GM18867 (cell line): ENCODE data around the gene NEK3.
"Not testable (repeated sequence)": the region's sequence is repeated elsewhere in the genome, so short reads cannot be mapped to it uniquely, and the experiment has no call there.

Source experiments
- ATAC-seq: cut with Tn5 transposase; IDR thresholded peaks from one replicate; pipeline ENCODE4 v1.9.1; 2021; ENCODE audit warnings: mild to moderate bottlenecking, moderate library complexity; ENCODE audit not compliant: unreplicated experiment

NEK3 gene

GRCh38 chr13:52170828-52171391, 11.5 kb upstream of the NEK3 start:
- ATAC-seq = not testable (repeated sequence)

DNA sequence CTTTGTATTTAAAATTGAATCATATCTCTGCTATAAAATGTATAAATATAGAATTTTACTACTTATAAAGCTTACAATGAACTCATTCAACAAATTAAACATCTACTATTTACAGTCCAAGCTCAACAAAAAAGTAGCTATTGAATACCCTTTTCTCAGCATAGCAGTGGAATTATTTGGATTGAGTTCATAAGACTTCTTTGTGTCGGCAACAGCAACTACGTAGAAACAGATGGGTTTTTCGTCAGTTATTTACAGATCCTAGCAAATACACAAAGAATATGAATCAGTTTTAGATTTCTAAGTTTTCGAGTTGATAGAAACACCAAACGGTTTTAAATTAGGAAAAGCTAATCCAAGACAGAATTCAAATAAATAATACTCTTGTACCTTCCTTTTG, 10.4 kb upstream of the NEK3 start:
- no peak for ATAC-seq

GRCh38 chr13:52165411-52165810, 6.0 kb upstream of the NEK3 start:
- ATAC-seq = no peak

- no peak for ATAC-seq
Measured at GRCh38 chr13:52164989-52165388, 5.6 kb upstream of the NEK3 start.

DNA sequence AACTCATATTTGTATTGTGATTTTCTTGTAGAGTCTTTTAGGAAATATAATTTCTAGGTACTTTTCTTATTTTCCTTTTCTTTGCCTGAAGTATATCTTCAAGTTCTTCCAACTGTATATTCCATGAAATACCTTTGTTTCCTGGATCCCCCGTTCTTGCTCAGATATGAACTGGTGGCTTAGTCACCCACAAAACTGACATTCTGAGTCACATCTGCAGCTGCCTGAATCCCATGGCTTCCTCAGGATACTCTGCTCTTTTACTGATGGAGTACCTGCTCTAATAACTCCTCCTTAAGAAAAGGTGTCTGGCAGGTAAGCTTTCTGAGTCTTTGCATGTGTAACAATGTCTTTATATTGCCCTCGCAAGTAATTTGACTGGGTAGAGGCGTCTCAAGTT, 4.5 kb upstream of the NEK3 start:
- ATAC-seq = not testable (repeated sequence)

- no peak for ATAC-seq
Measured at GRCh38 chr13:52162279-52163101, 3.1 kb upstream of the NEK3 start.

DNA sequence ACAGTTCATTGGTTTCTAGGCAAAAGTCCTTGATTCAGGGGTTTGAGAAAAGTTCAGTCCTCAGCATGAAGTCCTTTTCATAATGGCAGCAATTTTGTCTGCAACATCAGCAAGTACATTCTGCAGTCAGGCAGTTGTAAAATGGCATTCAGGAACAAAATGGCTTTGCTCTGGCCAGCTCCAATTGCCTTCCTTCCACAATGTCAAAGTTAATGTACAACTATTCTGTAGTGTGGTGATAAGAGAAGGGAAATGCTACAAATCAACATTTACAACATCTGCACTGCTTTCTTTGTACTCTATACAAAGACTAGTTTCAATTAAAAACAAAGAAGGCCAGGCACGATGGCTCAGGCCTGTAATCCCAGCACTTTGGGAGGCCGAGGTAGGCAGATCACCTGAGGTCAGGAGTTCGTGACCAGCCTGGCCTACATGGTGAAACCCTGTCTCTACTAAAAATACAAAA, 1.8 kb upstream of the NEK3 start:
- ATAC-seq = no peak

- no peak for ATAC-seq
Measured at GRCh38 chr13:52160506-52160905, 1.1 kb upstream of the NEK3 start.

DNA sequence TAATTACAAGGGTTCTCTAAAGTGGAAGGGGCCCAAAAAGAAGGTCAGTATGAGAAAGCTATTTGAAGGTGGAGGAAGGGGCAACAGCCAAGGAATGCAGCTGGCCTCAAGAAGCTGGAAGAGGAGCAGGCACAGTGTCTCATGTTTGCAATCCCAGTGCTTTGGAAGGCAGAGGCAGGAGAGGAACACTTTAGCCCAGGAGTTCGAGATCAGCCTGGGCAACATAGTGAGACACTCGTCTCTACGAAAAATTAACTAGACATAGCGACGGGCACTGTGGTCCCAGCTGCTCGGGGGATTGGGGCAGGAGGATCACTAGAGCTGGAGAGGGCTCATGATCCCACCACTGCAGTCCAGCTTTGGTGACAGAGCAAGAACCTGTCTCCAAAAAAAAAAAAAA, 656 bp upstream of the NEK3 start:
- ATAC-seq = no peak

DNA sequence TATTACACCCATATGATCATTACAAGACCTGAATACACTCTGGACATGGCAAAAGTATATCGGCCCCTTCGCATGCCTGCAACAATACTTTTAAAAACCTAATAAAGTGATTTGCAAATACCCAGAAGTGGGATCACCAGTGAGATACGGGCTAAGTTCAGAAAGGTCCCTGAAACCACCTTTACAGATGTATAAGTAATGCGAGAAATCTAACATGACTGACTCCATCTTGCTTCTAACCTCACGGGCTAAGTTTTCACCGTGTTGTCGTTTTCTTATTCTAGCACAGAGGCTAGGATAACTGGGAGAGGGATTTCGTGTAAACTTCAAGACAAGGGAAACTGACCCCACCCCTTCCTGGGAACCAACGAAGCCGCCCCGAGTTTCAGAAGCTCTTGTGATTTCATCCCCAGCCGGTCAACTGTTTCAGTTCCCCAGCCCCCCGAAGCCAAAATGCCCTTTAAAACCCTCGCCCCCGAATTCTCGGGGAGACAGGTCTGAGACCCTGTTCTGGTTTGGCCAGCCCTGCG, 703 bp downstream of the NEK3 start:
- peak; percentile 19 for ATAC-seq

DNA sequence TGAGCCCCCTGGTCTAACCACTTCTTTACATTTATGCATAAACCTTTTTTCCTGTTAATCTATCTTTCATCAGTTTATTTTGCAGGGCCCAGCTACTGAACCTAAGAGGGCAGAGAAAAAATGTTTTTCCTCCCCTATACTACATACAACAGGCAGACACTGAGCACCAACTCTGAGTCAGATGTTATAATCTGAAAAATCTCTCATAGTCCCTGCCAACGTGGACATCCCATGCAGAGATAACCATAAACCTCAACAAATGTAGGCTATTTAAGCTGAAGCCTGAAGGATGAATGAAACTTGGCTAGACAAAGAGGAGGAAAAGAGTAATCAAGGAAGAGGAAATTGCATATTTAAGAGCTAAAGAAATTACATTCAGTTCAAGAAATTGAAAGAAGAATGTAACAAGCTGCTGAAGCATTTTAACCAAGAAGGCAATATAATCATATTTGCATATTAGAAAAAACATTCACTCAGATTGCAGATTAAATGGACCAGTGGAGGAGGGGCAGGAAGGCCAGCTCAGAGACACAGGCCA, 2.6 kb downstream of the NEK3 start:
- ATAC-seq = no peak

DNA sequence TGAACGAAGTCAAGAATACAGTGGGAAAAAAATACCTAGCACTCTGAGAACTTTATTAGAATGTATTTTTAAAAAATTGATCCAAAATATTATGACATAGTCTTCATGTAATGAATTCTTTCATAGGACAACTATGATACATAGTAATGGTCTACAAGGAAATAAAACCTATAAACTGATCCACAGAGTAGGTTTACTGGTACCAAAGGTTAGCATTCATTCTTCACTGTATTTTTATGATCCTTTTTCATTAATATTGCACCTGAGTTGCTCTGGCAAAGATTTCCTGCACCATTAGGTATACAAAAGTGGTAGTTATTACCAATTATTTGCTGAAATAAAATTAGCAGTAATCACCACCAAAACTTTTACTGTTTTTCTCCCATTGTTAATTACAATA, 4.2 kb downstream of the NEK3 start:
- no peak for ATAC-seq

GRCh38 chr13:52147225-52147624, 12.2 kb downstream of the NEK3 start:
- ATAC-seq = no peak

DNA sequence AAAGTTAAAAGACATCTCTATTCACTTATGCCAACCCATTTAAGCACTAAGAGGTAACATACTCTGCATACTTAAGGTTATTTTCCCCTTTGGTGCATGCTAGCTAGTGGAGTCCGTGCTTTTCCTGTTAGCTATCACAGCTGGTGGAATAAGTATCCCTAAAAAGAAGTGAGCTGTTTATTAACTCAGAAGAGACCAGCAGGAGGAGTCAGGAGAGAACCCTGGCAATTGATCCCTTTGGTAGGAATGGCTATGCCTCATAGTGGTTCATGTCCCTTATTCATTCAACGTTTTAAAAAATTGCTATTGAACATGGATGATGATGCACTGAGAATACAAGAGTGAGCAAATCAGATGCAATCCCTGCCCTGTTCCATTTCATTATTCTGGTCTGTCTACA, 18.1 kb downstream of the NEK3 start:
- no peak for ATAC-seq

DNA sequence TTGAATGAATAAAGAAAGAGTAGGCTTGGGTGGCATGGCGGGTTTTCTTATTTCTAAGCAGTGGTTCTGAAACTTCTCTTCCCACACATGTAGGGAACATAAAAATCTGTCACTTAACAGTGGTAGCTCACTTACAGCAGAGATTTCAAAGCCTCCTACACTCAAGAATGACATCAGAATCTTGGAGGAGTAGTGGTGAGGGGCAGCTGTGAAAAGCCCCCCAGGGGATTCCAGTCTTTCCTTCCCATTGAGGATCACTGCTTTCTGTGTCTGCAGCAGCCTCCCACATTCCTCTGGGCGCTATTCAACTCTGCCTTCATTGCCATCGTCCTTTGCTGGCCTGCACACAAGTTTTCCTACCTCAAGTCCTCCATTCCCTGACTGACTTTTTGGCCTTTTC, 21.9 kb downstream of the NEK3 start:
- no peak for ATAC-seq

DNA sequence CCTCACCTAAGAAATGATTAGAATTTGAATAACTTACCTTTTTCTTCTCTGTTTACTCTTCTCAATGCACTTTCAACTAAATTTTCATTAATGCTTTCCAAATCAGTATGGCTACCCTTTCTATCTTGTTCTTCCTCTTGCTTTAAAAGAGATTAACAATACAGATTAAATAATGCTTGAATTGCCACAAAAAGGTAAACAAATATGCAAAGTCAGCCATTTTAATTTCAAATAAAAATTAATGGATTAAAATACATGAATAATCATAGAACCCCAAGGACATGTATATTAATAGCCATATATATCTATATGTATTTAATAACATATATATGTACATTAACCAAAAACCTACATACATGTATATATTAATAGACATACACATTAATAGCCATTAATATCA, 22.6 kb downstream of the NEK3 start:
- ATAC-seq = no peak

GRCh38 chr13:52130641-52131040, 28.8 kb downstream of the NEK3 start:
- ATAC-seq = no peak

DNA sequence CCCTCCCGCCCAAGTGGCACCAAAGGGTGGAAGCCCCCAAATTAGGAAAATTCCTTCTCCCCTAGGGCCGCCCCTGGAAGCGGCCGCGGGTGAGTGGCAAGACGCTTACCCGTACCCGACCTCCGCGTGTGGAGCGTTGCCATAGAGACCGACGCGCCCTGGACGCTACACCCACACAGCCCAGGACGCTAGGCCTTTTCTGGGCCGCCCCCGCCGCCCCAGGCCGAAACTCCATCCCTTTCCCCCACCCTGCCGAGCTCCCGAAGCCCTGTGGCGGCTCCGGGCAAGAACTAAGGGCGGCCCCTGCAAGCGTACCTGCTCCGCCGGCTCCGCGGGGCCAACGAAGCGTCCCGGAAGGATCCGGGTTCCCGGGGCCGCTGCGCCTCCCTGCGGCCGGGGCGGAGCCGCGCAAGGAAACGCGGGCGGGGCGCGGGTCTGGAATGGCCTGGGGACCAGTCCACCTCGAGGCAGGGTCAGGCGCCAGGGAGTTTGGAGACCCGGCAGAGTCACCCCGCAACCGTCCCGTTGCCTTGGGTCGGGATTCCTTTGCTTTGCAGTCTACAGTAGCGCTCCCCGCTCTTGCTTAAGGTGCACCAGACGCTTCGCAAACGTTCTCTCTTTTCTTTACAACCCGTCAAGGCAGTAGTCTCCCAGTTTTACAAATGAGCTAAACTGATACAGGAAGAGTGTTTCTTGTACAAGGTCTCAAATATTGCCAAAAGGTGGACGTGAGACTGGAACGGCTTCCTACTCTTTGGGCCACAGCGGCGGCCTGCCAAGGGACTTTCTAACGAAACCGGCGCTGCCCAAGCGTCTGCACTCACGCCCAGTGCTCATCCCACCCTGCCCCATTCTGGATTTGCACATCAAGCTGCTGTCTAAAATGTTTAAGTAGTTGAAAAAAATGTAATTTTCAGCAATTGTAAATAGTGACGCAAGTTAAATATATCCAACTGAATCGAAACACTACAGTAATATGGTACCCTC, 30.4 kb downstream of the NEK3 start, which contains the start of gene NEK5:
Gene NEK5 (minus strand): TSS at position 360 of the 987 bp plus-strand sequence. CDS start 1,591 bp downstream, outside the sequence.
- ATAC-seq = peak; percentile 68

DNA sequence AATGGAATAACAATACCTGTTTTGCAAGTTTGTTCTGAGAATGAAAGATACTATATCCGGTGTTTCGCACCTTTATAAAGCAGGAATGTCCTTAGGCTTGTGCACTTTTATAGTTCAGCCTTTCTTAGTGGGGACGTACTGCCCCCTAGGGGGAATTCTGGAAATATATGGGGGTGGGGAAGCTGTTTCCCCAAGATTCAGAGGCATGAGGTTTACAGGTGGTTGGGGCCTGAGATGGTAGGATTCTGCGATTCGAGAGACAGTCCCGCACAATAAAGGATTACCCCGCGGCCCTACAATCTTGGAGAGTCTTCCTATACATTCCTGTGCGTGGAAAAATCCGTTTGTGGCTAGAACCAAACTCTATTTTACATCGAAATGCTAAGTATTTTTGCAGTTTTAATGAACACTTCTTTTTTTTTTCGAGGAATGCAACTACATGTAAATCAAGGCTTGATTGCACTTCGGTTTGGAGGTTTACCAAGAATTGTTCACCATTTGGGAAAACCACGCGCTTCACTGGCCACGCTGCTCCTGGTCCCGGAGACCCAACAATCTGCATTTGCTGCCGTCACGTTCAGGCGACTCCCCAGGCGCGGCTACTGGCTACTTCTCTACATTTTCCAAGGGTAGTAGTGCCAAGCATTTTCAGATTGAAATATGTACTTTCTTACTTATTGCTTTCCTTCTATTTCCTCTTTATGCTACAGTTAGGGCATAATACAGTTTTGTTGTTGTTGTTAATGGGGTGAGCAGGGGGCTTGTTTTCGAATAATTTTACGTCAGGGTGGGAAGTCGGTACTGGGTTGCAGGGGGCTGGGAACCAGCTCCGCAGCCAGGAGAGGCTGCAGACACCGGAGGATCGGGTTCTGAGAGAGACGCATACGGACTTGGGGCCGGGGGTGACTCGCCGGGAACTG, 31.4 kb downstream of the NEK3 start:
- ATAC-seq = peak; percentile 64

DNA sequence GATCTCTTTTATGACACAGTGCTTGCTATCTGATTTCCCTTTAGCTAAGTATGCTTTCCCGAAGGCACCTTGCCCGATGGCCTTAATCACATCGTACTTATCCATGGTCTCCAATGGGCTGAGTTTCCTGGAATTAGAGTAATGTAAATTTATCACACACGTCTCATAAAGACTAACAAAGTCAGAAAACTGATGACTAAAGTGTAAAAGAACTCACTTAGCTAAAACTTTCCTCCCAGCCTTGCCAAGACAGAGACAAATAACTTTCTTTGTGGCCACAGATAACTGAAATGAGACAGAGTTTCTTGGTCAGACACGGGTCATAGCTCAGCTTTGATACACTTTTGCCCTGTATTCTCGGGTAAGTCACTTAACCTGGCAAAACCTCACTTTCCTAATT, 32.0 kb downstream of the NEK3 start:
- peak; percentile 35 for ATAC-seq
